A549 (cell line): Measurements from ENCODE around the gene SEMA6D. TPM values are rescaled to one million over a fixed set of nuclear protein-coding genes. Genes with fewer than 3 reads are reported as not detected.

Experiments
- ATAC-seq, 2 experiments: fragments of 200-7000 bp in 1 of 2; fragments of >200 bp in 1 of 2; cut with Nextera tagmentation in 1 of 2; cut with Tn5 transposase in 1 of 2; 3 replicates each; pipeline versions ENCODE4 v1.8.0 to v1.9.1; 2018 to 2020; ENCODE audit warnings: mild to moderate bottlenecking in 1 of 2, moderate library complexity in 1 of 2
- CTCF ChIA-PET: fragments of 300-600 bp; sonication (Branson Sonifier 250); formaldehyde crosslinking; extraction: SDS; loops from one replicate; lab custom pipeline; 2021; ENCODE audit warnings: antibody characterized with exemption, inconsistent platforms; lab: Yijun Ruan, JAX
- POLR2A ChIA-PET: fragments of 350-600 bp; formaldehyde crosslinking; extraction: SDS; loops from one replicate; lab custom pipeline; 2021; ENCODE audit warnings: antibody characterized with exemption, inconsistent platforms; lab: Yijun Ruan, JAX
- DNase-seq, 2 experiments: peaks; one replicate each; pipeline versions ENCODE4 v3.0.0 to v3.0.0-alpha.2; 2011 to 2016; ENCODE audit warnings: low read depth in 1 of 2, low spot score in 1 of 2
- FAIRE-seq: peaks from 2 replicates; lab custom pipeline; 2011; peaks lifted over from hg19 to GRCh38; lab: Jason Lieb, UNC
- H3K27ac ChIP-seq, 2 experiments: fragments of >200 bp; sonication (Bioruptor Twin); formaldehyde crosslinking; 3 replicates each; pipeline ENCODE4 v1.5.1; 2016 to 2017
- H3K4me1 ChIP-seq: fragments of >200 bp; sonication (Bioruptor Twin); formaldehyde crosslinking; 3 replicates; pipeline ENCODE4 v1.6.1; 2016
- H3K4me2 ChIP-seq: fragments of >200 bp; sonication (Bioruptor Twin); formaldehyde crosslinking; 3 replicates; pipeline ENCODE4 v1.6.1; 2016
- H3K4me3 ChIP-seq: fragments of >200 bp; sonication (Bioruptor Twin); formaldehyde crosslinking; 3 replicates; pipeline ENCODE4 v1.5.1; 2016
- H3K9me3 ChIP-seq: fragments of >200 bp; sonication (Bioruptor Twin); formaldehyde crosslinking; 3 replicates; pipeline ENCODE4 v1.6.1; 2016
- BHLHE40 ChIP-seq: IDR thresholded peaks from 2 replicates; pipeline ENCODE4 v1.6.1; 2012; ENCODE audit warnings: low read depth, low read length, inconsistent platforms
- CBX8 ChIP-seq: fragments of 200-600 bp; sonication (generic); IDR thresholded peaks from 2 replicates; pipeline ENCODE4 v1.6.1; 2016
- CHD2 ChIP-seq: fragments of 150-350 bp; IDR thresholded peaks from 2 replicates; pipeline ENCODE4 v1.6.1; 2014; ENCODE audit warnings: low read length; ENCODE audit not compliant: partially characterized antibody
- EHMT2 ChIP-seq: fragments of 200-600 bp; sonication (generic); IDR thresholded peaks from 2 replicates; pipeline ENCODE4 v1.6.1; 2016; ENCODE audit warnings: antibody characterized with exemption, low read depth, mild to moderate bottlenecking, moderate library complexity
- ESRRA ChIP-seq: fragments of 150-350 bp; IDR thresholded peaks from 2 replicates; pipeline ENCODE4 v1.6.1; 2014; ENCODE audit warnings: mild to moderate bottlenecking, low read length, borderline replicate concordance
- FOXS1 ChIP-seq: fragments of 250-450 bp; sonication (Bioruptor Pico); IDR thresholded peaks from 2 replicates; pipeline ENCODE4 v1.5.0; 2020; ENCODE audit warnings: mild to moderate bottlenecking, moderate library complexity
- HDAC2 ChIP-seq: fragments of 200-600 bp; sonication (generic); IDR thresholded peaks from 2 replicates; pipeline ENCODE4 v1.6.1; 2016
- HEYL ChIP-seq: fragments of 250-450 bp; sonication (Bioruptor Pico); IDR thresholded peaks from 2 replicates; pipeline ENCODE4 v1.8.0; 2021; ENCODE audit warnings: mild to moderate bottlenecking, moderate library complexity
- JUN ChIP-seq, 2 experiments: fragments of >200 bp; sonication (Bioruptor Twin); formaldehyde crosslinking; IDR thresholded peaks; 2 replicates in 1 of 2; 3 replicates in 1 of 2; pipeline ENCODE4 v1.6.1; 2016 to 2017
- MAZ ChIP-seq: fragments of 150-350 bp; IDR thresholded peaks from 2 replicates; pipeline ENCODE4 v1.6.1; 2014; ENCODE audit warnings: antibody characterized with exemption, low read depth, low read length, borderline replicate concordance
- NFE2L2 ChIP-seq: fragments of 150-350 bp; conservative IDR thresholded peaks from 2 replicates; pipeline ENCODE4 v1.6.1; 2014; ENCODE audit warnings: low read length
- PHF8 ChIP-seq: fragments of 200-600 bp; sonication (generic); IDR thresholded peaks from 2 replicates; pipeline ENCODE4 v1.6.1; 2016; ENCODE audit warnings: low read depth, mild to moderate bottlenecking, antibody characterized with exemption, moderate library complexity, borderline replicate concordance
- POLR2A ChIP-seq: IDR thresholded peaks from 2 replicates; pipeline ENCODE4 v1.6.1; 2012; ENCODE audit warnings: mild to moderate bottlenecking, low read length
- POLR2AphosphoS2 ChIP-seq: conservative IDR thresholded peaks from 2 replicates; pipeline ENCODE4 v1.6.1; 2012; ENCODE audit warnings: low read length, improper control_type of control experiment, inconsistent platforms
- RARB ChIP-seq: fragments of 250-450 bp; sonication (Bioruptor Pico); IDR thresholded peaks from 2 replicates; pipeline ENCODE4 v1.8.0; 2021; ENCODE audit warnings: mild to moderate bottlenecking, moderate library complexity
- RFX5 ChIP-seq: fragments of 450-650 bp; IDR thresholded peaks from 2 replicates; pipeline ENCODE4 v1.7.1; 2014; ENCODE audit warnings: antibody characterized with exemption, mild to moderate bottlenecking, moderate library complexity
- RNF2 ChIP-seq: fragments of 200-600 bp; sonication (generic); IDR thresholded peaks from 2 replicates; pipeline ENCODE4 v1.6.1; 2016; ENCODE audit warnings: low read depth, mild to moderate bottlenecking, antibody characterized with exemption, moderate library complexity, borderline replicate concordance
- SREBF2 ChIP-seq: fragments of 450-650 bp; IDR thresholded peaks from 2 replicates; pipeline ENCODE4 v1.6.1; 2014; ENCODE audit warnings: mild to moderate bottlenecking, moderate library complexity
- TFCP2L1 ChIP-seq: fragments of 250-450 bp; sonication (Bioruptor Pico); IDR thresholded peaks from 2 replicates; pipeline ENCODE4 v1.5.0; 2021; ENCODE audit warnings: mild to moderate bottlenecking
- ZNF302 ChIP-seq: fragments of 250-450 bp; sonication (Bioruptor Pico); IDR thresholded peaks from 2 replicates; pipeline ENCODE4 v1.9.0; 2021; ENCODE audit warnings: inconsistent platforms, mild to moderate bottlenecking, moderate library complexity
- WGBS: methylation state at CpG from one replicate; pipeline ENCODE4 v1.1.6; 2017; ENCODE audit errors: missing lambda C conversion rate; 5-methylcytosine and 5-hydroxymethylcytosine counted together
- polyA plus RNA-seq, 4 experiments: library from polyadenylated mRNA; depleted of rRNA in 3 of 4; stranded (reverse); fragments of >200 nt; fragmentation: RNase III in 1 of 4; extraction: RNeasy Plus Mini Kit Qiagen cat#74134 plus additional on column Dnase treatment in 1 of 4; gene quantifications; 2 replicates in 3 of 4; 3 replicates in 1 of 4; pipeline ENCODE4 v1.2.3, GENCODE V29; 2011 to 2017
- TF ChIP-seq, protein P1 (sequence below): fragments of 200-600 bp; sonication (generic); IDR thresholded peaks from 2 replicates; pipeline ENCODE4 v1.6.1; 2016; ENCODE audit warnings: antibody characterized with exemption, mild to moderate bottlenecking, moderate library complexity
- TF ChIP-seq, protein P2 (sequence below): fragments of 250-450 bp; sonication (Bioruptor Pico); IDR thresholded peaks from 2 replicates; pipeline ENCODE4 v1.5.0; 2020; ENCODE audit warnings: low read depth, mild to moderate bottlenecking, moderate library complexity
- TF ChIP-seq, protein P3 (sequence below): fragments of >200 bp; sonication (Bioruptor Twin); formaldehyde crosslinking; IDR thresholded peaks from 3 replicates; pipeline ENCODE4 v1.6.1; 2016

SEMA6D gene
- polyA plus RNA-seq, 2 of the 4 experiments (the other 2 are of a cell fraction), result not detected

DNA sequence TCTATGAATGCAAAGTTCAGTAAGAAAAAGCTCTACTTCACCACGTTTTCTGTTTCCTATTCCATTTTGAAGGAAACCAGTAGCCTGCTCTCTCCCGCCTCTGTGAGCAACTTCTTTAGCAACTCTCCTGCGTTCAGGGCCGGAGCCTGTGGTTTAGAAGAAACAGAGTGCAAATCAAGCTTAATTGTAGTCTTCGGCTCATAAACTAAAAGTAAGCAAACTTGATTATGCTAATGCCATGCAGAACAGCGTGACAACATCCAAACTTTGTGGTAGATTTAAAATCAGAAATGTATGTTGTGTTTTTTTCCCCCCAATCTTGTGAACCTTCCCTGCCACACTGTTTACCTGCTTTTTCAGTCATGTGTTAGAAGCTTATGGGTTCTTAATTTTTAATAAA lies 87.4 kb downstream of the SEMA6D start:
- Histone ChIP-seq H3K4me1 (no peaks in the 10 kb centered on the region), H3K4me2 (no peak overlapping the region), H3K4me3 (no peak overlapping the region), H3K27ac (no peak overlapping the region)
- ATAC-seq, result no peak
- no peak for DNase-seq
- POLR2A ChIA-PET, result no interaction called here
- CTCF ChIA-PET, result no interaction called here
- FAIRE-seq, result no peak
- WGBS, result 44% methylated on average over 6 of the region's 6 CpGs
- no peak for TF ChIP-seq CBX8
- TF ChIP-seq NFE2L2, result no peak
- no peak for TF ChIP-seq TFCP2L1 (CRISPR knock-in tag)
- no peak for TF ChIP-seq CHD2
- TF ChIP-seq HEYL (CRISPR knock-in tag), result no peak
- no peak for TF ChIP-seq POLR2AphosphoS2
- TF ChIP-seq, all 56 proteins: peak for 0
- H3K9me3 ChIP-seq, result no peaks in the 10 kb centered on the region

DNA sequence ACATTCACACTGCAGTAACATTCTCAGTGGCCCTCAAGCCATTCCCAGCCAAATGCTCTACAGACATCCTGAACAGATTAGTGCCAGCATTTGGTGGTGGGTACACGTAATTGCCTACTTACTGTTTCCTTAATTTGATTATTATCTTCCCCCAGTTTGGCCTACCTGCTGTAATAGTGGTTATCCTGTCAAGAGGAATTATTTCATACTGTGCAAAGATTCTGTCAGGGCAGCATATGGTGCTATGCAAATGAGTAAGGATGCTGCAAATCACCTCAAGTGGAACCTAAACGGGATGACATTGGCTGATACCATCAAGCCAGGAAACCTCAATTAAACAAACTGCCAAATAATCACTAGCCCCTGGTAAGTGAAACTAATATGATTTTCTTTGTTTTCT lies 88.7 kb downstream of the SEMA6D start:
- Histone ChIP-seq H3K4me2 (no peak overlapping the region), H3K4me1 (no peaks in the 10 kb centered on the region), H3K9me3 (no peaks in the 10 kb centered on the region), H3K4me3 (no peak overlapping the region), H3K27ac (no peak overlapping the region)
- 20% methylated on average over 2 of the region's 2 CpGs for WGBS
- ChIA-PET CTCF (no interaction called here), POLR2A (no interaction called here)
- DNase-seq (no peak), ATAC-seq (no peak), FAIRE-seq (no peak)
- TF ChIP-seq SREBF2 (no peak), CBX8 (no peak), ESRRA (no peak), ZNF302 (CRISPR knock-in tag) (no peak), MAZ (no peak), RARB (CRISPR knock-in tag) (no peak)

DNA sequence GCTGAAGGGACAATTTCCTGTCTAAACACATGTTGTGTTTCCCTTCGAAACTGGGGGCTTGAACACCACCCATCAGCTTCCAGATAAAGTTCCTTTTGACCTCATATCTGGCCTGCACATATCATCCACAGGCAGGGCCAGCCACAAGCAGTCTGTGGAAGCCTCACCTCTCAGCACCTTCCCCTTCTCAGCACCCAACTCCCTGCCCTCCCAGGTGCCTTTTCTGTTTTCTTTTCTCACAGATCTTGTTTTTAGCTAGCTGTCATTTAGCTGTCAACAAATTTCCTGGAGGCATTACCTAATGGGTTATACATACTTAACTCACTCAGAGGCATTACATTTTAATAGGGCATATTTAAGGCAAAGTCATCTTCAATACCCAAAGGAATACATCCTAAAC lies 93.9 kb downstream of the SEMA6D start:
- H3K4me3 ChIP-seq, result no peak overlapping the region
- peaks cover 12% of the 10 kb centered on the region; the same call in 2 of the 3 replicates for H3K4me1 ChIP-seq
- 0% methylated on average over 1 of the region's 1 CpG for WGBS
- DNase-seq (no peak), FAIRE-seq (no peak), ATAC-seq (no peak)
- ChIA-PET CTCF (no interaction called here), POLR2A (no interaction called here)
- no peak overlapping the region for H3K4me2 ChIP-seq
- no peak overlapping the region for H3K27ac ChIP-seq
- H3K9me3 ChIP-seq, result no peaks in the 10 kb centered on the region
- TF ChIP-seq RFX5, result no peak
- no peak for TF ChIP-seq BHLHE40
- no peak for TF ChIP-seq CHD2
- TF ChIP-seq, protein P1, sequence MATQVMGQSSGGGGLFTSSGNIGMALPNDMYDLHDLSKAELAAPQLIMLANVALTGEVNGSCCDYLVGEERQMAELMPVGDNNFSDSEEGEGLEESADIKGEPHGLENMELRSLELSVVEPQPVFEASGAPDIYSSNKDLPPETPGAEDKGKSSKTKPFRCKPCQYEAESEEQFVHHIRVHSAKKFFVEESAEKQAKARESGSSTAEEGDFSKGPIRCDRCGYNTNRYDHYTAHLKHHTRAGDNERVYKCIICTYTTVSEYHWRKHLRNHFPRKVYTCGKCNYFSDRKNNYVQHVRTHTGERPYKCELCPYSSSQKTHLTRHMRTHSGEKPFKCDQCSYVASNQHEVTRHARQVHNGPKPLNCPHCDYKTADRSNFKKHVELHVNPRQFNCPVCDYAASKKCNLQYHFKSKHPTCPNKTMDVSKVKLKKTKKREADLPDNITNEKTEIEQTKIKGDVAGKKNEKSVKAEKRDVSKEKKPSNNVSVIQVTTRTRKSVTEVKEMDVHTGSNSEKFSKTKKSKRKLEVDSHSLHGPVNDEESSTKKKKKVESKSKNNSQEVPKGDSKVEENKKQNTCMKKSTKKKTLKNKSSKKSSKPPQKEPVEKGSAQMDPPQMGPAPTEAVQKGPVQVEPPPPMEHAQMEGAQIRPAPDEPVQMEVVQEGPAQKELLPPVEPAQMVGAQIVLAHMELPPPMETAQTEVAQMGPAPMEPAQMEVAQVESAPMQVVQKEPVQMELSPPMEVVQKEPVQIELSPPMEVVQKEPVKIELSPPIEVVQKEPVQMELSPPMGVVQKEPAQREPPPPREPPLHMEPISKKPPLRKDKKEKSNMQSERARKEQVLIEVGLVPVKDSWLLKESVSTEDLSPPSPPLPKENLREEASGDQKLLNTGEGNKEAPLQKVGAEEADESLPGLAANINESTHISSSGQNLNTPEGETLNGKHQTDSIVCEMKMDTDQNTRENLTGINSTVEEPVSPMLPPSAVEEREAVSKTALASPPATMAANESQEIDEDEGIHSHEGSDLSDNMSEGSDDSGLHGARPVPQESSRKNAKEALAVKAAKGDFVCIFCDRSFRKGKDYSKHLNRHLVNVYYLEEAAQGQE, result no peak
- TF ChIP-seq, protein P2, sequence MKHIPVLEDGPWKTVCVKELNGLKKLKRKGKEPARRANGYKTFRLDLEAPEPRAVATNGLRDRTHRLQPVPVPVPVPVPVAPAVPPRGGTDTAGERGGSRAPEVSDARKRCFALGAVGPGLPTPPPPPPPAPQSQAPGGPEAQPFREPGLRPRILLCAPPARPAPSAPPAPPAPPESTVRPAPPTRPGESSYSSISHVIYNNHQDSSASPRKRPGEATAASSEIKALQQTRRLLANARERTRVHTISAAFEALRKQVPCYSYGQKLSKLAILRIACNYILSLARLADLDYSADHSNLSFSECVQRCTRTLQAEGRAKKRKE (CRISPR knock-in tag), result no peak
- TF ChIP-seq, protein P3, sequence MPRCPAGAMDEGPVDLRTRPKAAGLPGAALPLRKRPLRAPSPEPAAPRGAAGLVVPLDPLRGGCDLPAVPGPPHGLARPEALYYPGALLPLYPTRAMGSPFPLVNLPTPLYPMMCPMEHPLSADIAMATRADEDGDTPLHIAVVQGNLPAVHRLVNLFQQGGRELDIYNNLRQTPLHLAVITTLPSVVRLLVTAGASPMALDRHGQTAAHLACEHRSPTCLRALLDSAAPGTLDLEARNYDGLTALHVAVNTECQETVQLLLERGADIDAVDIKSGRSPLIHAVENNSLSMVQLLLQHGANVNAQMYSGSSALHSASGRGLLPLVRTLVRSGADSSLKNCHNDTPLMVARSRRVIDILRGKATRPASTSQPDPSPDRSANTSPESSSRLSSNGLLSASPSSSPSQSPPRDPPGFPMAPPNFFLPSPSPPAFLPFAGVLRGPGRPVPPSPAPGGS, result no peak
- TF ChIP-seq POLR2A, result no peak
- no peak for TF ChIP-seq RNF2
- no peak for TF ChIP-seq HDAC2
- TF ChIP-seq PHF8, result no peak
- no peak for TF ChIP-seq FOXS1 (CRISPR knock-in tag)
- TF ChIP-seq JUN (IDR thresholded peaks at IDR 0.05), result no peak
- no peak for TF ChIP-seq POLR2AphosphoS2
- TF ChIP-seq EHMT2, result no peak
- no peak for TF ChIP-seq NFE2L2
- no peak for TF ChIP-seq RARB (CRISPR knock-in tag)
